Measurements from ENCODE around the gene KRTAP11-1. TPM values are rescaled to one million over a fixed set of nuclear protein-coding genes. Genes with fewer than 3 reads are reported as not detected.
A peak's percentile ranks its signal among the peaks of the same experiment; 100 is the strongest.

Gene KRTAP11-1
- total RNA-seq, 1 donor from 2014 or later: not detected

DNA sequence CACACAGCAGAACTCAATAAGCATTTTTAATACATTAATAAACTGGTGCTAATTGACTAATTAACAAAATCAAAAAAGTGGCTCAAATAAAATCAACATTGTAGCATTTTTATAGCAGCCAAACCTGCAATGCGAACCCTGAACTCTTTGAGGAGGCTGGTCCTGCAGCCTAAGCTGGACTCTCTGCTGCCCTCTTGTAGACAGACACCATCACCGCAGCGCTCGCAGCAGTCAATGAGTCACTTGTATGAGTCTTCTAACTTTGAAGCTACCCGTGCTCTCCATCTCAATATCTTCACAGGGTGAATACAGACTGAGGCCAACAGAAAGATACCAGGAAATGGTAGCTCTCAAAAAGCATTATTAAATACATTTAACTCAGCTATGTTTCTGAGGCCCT, 42.1 kb downstream of the KRTAP11-1 start:
- no peaks in the 10 kb centered on the region for H3K36me3 Mint-ChIP-seq (ENCODE audit: unreplicated experiment)
- no peak overlapping the region for H3K4me3 Mint-ChIP-seq (ENCODE audit: unreplicated experiment)
- TF ChIP-seq, protein P1, sequence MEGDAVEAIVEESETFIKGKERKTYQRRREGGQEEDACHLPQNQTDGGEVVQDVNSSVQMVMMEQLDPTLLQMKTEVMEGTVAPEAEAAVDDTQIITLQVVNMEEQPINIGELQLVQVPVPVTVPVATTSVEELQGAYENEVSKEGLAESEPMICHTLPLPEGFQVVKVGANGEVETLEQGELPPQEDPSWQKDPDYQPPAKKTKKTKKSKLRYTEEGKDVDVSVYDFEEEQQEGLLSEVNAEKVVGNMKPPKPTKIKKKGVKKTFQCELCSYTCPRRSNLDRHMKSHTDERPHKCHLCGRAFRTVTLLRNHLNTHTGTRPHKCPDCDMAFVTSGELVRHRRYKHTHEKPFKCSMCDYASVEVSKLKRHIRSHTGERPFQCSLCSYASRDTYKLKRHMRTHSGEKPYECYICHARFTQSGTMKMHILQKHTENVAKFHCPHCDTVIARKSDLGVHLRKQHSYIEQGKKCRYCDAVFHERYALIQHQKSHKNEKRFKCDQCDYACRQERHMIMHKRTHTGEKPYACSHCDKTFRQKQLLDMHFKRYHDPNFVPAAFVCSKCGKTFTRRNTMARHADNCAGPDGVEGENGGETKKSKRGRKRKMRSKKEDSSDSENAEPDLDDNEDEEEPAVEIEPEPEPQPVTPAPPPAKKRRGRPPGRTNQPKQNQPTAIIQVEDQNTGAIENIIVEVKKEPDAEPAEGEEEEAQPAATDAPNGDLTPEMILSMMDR (IDR thresholded peaks at IDR 0.05; ENCODE audit: partially characterized antibody, unreplicated experiment): peak; percentile 51
- no peaks in the 10 kb centered on the region for H3K27me3 Mint-ChIP-seq (ENCODE audit: unreplicated experiment)
- H3K4me1 Mint-ChIP-seq (ENCODE audit: low read depth, unreplicated experiment): no peaks in the 10 kb centered on the region
- DNase-seq: peak; percentile 74
- no peaks in the 10 kb centered on the region for H3K9me3 Mint-ChIP-seq (ENCODE audit: unreplicated experiment)
- no peak overlapping the region for H3K27ac Mint-ChIP-seq (ENCODE audit: unreplicated experiment)

DNA sequence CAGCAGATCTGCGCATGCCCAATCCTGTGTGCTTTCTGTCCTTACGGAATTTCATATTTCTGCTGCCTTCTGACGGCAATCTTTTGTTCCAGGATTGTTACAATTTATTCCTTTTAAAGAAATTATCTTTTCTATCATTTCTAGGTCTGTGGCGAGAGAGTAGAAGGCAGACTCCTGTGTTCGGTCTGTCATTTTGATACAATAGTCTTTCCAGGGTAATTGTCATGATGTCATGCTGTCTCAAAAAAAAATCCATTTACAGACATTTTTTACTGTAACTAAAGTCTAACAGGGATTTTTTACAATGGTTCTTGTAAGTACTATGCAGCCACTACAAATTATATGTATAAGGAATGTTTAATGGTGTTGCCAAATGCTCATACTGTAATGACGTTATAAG, 42.8 kb downstream of the KRTAP11-1 start:
- H3K4me1 Mint-ChIP-seq (ENCODE audit: low read depth, unreplicated experiment): no peaks in the 10 kb centered on the region
- H3K36me3 Mint-ChIP-seq (ENCODE audit: unreplicated experiment): no peaks in the 10 kb centered on the region
- H3K9me3 Mint-ChIP-seq (ENCODE audit: unreplicated experiment): no peaks in the 10 kb centered on the region
- H3K27me3 Mint-ChIP-seq (ENCODE audit: unreplicated experiment): no peaks in the 10 kb centered on the region
- no peak overlapping the region for H3K4me3 Mint-ChIP-seq (ENCODE audit: unreplicated experiment)
- no peak overlapping the region for H3K27ac Mint-ChIP-seq (ENCODE audit: unreplicated experiment)
- DNase-seq: no peak
- TF ChIP-seq, protein P1 (IDR thresholded peaks at IDR 0.05; ENCODE audit: partially characterized antibody, unreplicated experiment): no peak

DNA sequence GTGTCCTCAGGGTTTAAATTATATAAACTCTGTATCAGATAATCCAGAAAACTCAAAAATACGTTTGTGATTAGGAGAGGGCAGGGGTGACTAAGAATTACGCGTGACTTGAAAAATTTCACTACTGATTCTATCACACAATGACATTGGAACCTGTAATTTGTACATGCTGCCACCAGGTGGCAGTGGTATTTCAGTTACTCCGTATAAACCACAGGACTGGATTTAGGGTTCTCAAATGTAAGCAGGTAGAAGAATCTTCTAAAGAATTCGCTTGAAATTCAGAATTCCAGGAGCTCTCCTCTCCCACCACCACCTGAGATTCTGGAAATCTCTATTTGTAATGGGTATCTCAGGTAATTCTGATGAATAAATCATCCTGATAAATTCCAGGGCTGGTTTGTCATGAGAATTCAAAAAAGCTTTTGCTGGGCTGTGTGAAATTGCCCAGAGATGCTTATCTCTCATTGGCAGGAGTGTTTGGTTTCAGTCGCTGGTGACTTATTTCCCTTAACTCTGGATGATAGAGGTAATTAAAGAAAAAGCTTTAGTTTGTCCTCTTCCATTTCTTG, 50.1 kb downstream of the KRTAP11-1 start:
- Mint-ChIP-seq H3K27ac (ENCODE audit: unreplicated experiment) (no peak overlapping the region), H3K9me3 (ENCODE audit: unreplicated experiment) (no peaks in the 10 kb centered on the region), H3K36me3 (ENCODE audit: unreplicated experiment) (no peaks in the 10 kb centered on the region), H3K4me3 (ENCODE audit: unreplicated experiment) (no peak overlapping the region), H3K27me3 (ENCODE audit: unreplicated experiment) (no peaks in the 10 kb centered on the region), H3K4me1 (ENCODE audit: low read depth, unreplicated experiment) (no peaks in the 10 kb centered on the region)
- TF ChIP-seq, protein P1 (IDR thresholded peaks at IDR 0.05; ENCODE audit: partially characterized antibody, unreplicated experiment): peak; percentile 93
- peak; percentile 55 for DNase-seq

Other genes starting within 250 kb of the KRTAP11-1 start
- not detected for gene KRTAP20-2, start 246.4 kb downstream of the KRTAP11-1 start, total RNA-seq (ENCODE audit: unreplicated experiment)
- not detected for gene KRTAP20-3, start 238.7 kb downstream of the KRTAP11-1 start, total RNA-seq (ENCODE audit: unreplicated experiment)
- not detected for gene KRTAP21-3, start 162.8 kb downstream of the KRTAP11-1 start, total RNA-seq (ENCODE audit: unreplicated experiment)
- not detected for gene KRTAP21-2, start 134.3 kb downstream of the KRTAP11-1 start, total RNA-seq (ENCODE audit: unreplicated experiment)
- not detected for gene KRTAP21-1, start 126.2 kb downstream of the KRTAP11-1 start, total RNA-seq (ENCODE audit: unreplicated experiment)
- gene KRTAP8-1, start 68.3 kb downstream of the KRTAP11-1 start, total RNA-seq (ENCODE audit: unreplicated experiment): not detected
- gene KRTAP7-1, start 51.8 kb downstream of the KRTAP11-1 start, total RNA-seq (ENCODE audit: unreplicated experiment): not detected
- gene KRTAP19-8, start 156.9 kb upstream of the KRTAP11-1 start, total RNA-seq (ENCODE audit: unreplicated experiment): not detected

All from glutamatergic neuron (in vitro differentiated cells).